ENCODE measurements around the gene GLP2R.

DNA sequence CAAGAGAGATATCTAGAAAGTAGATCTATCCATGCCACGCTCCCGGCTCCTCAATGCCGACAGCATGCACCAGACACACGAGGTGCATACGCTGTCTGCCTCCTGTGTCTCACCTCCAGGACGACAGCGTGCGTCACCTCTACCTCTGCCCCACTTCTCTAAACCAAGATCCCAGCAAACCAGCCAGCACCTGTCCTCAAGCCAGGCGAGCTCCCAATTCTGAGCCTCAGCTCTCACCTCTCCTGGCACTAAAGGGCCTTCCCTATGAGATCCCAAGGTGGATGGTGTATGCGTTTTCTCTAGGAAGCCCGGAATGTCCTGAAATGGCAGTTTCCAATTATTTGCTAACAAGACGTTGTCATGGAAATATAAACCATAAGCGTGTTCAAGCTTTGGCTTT lies 115.6 kb downstream of the GLP2R start:
- TF ChIP-seq, protein P1, sequence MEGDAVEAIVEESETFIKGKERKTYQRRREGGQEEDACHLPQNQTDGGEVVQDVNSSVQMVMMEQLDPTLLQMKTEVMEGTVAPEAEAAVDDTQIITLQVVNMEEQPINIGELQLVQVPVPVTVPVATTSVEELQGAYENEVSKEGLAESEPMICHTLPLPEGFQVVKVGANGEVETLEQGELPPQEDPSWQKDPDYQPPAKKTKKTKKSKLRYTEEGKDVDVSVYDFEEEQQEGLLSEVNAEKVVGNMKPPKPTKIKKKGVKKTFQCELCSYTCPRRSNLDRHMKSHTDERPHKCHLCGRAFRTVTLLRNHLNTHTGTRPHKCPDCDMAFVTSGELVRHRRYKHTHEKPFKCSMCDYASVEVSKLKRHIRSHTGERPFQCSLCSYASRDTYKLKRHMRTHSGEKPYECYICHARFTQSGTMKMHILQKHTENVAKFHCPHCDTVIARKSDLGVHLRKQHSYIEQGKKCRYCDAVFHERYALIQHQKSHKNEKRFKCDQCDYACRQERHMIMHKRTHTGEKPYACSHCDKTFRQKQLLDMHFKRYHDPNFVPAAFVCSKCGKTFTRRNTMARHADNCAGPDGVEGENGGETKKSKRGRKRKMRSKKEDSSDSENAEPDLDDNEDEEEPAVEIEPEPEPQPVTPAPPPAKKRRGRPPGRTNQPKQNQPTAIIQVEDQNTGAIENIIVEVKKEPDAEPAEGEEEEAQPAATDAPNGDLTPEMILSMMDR (conservative IDR thresholded peaks at IDR 0.05; ENCODE audit: low read length) = no peak
- no peak for TF ChIP-seq EZH2phosphoT487 (IDR thresholded peaks at IDR 0.05; ENCODE audit: borderline replicate concordance, low read depth, low read length)
